Lung (tissue), 12 donors: ENCODE results near the gene BRD4. TPM values are rescaled to one million over a fixed set of nuclear protein-coding genes. Genes with fewer than 3 reads are reported as not detected.

Experiments
- ATAC-seq: fragments of 200-7000 bp; cut with Tn5 transposase; one replicate; pipeline ENCODE4 v1.9.1; 2020; ENCODE audit warnings: moderate number of reproducible peaks; ENCODE audit not compliant: insufficient read depth, low FRiP score
- DNase-seq, 3 donors: peaks; one replicate each; pipeline ENCODE4 v3.0.0-alpha.2; 2013 to 2017
- H3K27ac ChIP-seq, 2 donors: one replicate each; pipeline ENCODE4 v1.5.1; 2013; ENCODE audit warnings: mild to moderate bottlenecking in 2 of 2, moderate library complexity in 2 of 2, control low read depth in 1 of 2, inconsistent platforms in 1 of 2, low read depth in 1 of 2, low read length in 1 of 2
- H3K27me3 ChIP-seq, 3 donors: one replicate each; pipeline ENCODE4 v1.5.1; 2013; ENCODE audit warnings: low read length in 2 of 3; ENCODE audit not compliant: control insufficient read depth in 3 of 3, insufficient read depth in 3 of 3
- H3K36me3 ChIP-seq, 4 donors: one replicate each; pipeline ENCODE4 v1.5.1; 2013; ENCODE audit warnings: low read length in 4 of 4, mild to moderate bottlenecking in 1 of 4, moderate library complexity in 1 of 4; ENCODE audit not compliant: control insufficient read depth in 4 of 4, insufficient read depth in 4 of 4
- H3K4me1 ChIP-seq, 5 donors: one replicate each; pipeline ENCODE4 v1.5.1; 2013; ENCODE audit warnings: low read length in 5 of 5, mild to moderate bottlenecking in 2 of 5, moderate library complexity in 1 of 5; ENCODE audit not compliant: control insufficient read depth in 5 of 5, insufficient read depth in 5 of 5
- H3K4me3 ChIP-seq: one replicate; pipeline ENCODE4 v1.5.1; 2013; ENCODE audit warnings: mild to moderate bottlenecking, control low read depth, moderate library complexity
- H3K9ac ChIP-seq, 2 donors: one replicate each; pipeline ENCODE4 v1.5.1; 2013; ENCODE audit warnings: low read length in 2 of 2, control low read depth in 1 of 2; ENCODE audit not compliant: insufficient read depth in 1 of 2
- H3K9me3 ChIP-seq, 4 donors: one replicate each; pipeline ENCODE4 v1.5.1; 2013; ENCODE audit warnings: low read length in 3 of 4, mild to moderate bottlenecking in 1 of 4, moderate library complexity in 1 of 4; ENCODE audit not compliant: control insufficient read depth in 4 of 4, insufficient read depth in 3 of 4
- CTCF ChIP-seq: IDR thresholded peaks from 2 replicates; pipeline ENCODE4 v1.5.1; 2012; ENCODE audit warnings: mild to moderate bottlenecking; ENCODE audit errors: control extremely low read depth, extremely low read depth
- WGBS, 2 donors: extraction: QIAGEN DNeasy Blood & Tissue Kit; methylation state at CpG; one replicate each; pipeline ENCODE4 v1.1.7; 2013; 5-methylcytosine and 5-hydroxymethylcytosine counted together
- polyA plus RNA-seq, 2 donors: library from polyadenylated mRNA; stranded (reverse); fragments of 200-250 nt; gene quantifications; one replicate each; pipeline ENCODE4 v1.2.1, GENCODE V29; 2013
- total RNA-seq, 2 donors: library from RNA; depleted of rRNA in 1 of 2; stranded (reverse); fragments of >200 nt in 1 of 2; gene quantifications; one replicate each; pipeline ENCODE4 v1.2.1, GENCODE V29; 2014 to 2021
- donor health status: control.
- donor health status: control.
- donor health status: Bipolar disorder and iron deficiency.
- donor health status: healthy.
- donor health status: DM: yes; HTN: yes; CAD: no.

The BRD4 gene
- total and polyA plus RNA-seq, 4 donors: 23.2 to 89.0 (median 37.7) TPM

- DNase-seq: no peak
- Histone ChIP-seq H3K4me1 (peaks cover 12 to 26% (median 17%) of the 10 kb centered on the region in 5 donors), H3K9me3 (no peaks in the 10 kb centered on the region), H3K27ac (peak overlapping the region; percentile 55 to 86), H3K27me3 (no peaks in the 10 kb centered on the region), H3K36me3 (peaks cover 16 to 60% (median 46%) of the 10 kb centered on the region in 4 donors), H3K4me3 (no peak overlapping the region), H3K9ac (no peak overlapping the region)
- ATAC-seq: peak; percentile 20
- 79 to 87% methylated on average over 25 to 26 of the region's 26 CpGs for WGBS, 2 donors
- no peak for TF ChIP-seq CTCF
Observed at GRCh38 chr19:15265214-15265849, 67.0 kb downstream of the BRD4 start.

GRCh38 chr19:15264933-15265206 is 67.5 kb downstream of the BRD4 start:
- Histone ChIP-seq H3K27me3 (no peaks in the 10 kb centered on the region), H3K9me3 (no peaks in the 10 kb centered on the region), H3K27ac (peak overlapping the region in 1 of 2 donors; percentile 11), H3K4me1 (peaks cover 12 to 26% (median 17%) of the 10 kb centered on the region in 5 donors), H3K9ac (no peak overlapping the region), H3K4me3 (no peak overlapping the region), H3K36me3 (peaks cover 16 to 59% (median 45%) of the 10 kb centered on the region in 4 donors)
- no peak for ATAC-seq
- 77 to 79% methylated on average over 1 of the region's 1 CpG for WGBS, 2 donors
- no peak for TF ChIP-seq CTCF
- DNase-seq: no peak

GRCh38 chr19:15264061-15264932 is 68.0 kb downstream of the BRD4 start:
- WGBS, 2 donors: 60 to 74% methylated on average over 28 of the region's 28 CpGs
- DNase-seq: peak; percentile 71 to 81 (median 76)
- H3K27ac ChIP-seq: peak overlapping the region in 1 of 2 donors; percentile 11
- no peaks in the 10 kb centered on the region for H3K9me3 ChIP-seq
- TF ChIP-seq CTCF: peak; percentile 63
- peak; percentile 47 for ATAC-seq
- peaks cover 16 to 63% (median 50%) of the 10 kb centered on the region in 4 donors for H3K36me3 ChIP-seq
- H3K4me3 ChIP-seq: no peak overlapping the region
- H3K9ac ChIP-seq: no peak overlapping the region
- no peaks in the 10 kb centered on the region for H3K27me3 ChIP-seq
- peaks cover 12 to 26% (median 17%) of the 10 kb centered on the region in 5 donors for H3K4me1 ChIP-seq
